ENCODE data around the gene USP30.

- TF ChIP-seq STAT1 (conservative IDR thresholded peaks at IDR 0.05): no peak
- TF ChIP-seq, protein P1, sequence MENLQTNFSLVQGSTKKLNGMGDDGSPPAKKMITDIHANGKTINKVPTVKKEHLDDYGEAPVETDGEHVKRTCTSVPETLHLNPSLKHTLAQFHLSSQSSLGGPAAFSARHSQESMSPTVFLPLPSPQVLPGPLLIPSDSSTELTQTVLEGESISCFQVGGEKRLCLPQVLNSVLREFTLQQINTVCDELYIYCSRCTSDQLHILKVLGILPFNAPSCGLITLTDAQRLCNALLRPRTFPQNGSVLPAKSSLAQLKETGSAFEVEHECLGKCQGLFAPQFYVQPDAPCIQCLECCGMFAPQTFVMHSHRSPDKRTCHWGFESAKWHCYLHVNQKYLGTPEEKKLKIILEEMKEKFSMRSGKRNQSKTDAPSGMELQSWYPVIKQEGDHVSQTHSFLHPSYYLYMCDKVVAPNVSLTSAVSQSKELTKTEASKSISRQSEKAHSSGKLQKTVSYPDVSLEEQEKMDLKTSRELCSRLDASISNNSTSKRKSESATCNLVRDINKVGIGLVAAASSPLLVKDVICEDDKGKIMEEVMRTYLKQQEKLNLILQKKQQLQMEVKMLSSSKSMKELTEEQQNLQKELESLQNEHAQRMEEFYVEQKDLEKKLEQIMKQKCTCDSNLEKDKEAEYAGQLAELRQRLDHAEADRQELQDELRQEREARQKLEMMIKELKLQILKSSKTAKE (IDR thresholded peaks at IDR 0.05; ENCODE audit: low read depth, poor library complexity, severe bottlenecking): no peak
- TF ChIP-seq JUND (IDR thresholded peaks at IDR 0.05; ENCODE audit: low read depth, low read length): no peak
- TF ChIP-seq, protein P2, sequence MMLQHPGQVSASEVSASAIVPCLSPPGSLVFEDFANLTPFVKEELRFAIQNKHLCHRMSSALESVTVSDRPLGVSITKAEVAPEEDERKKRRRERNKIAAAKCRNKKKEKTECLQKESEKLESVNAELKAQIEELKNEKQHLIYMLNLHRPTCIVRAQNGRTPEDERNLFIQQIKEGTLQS (IDR thresholded peaks at IDR 0.05; ENCODE audit: borderline replicate concordance, extremely low read depth, low read depth, low read length): no peak
- no peak for TF ChIP-seq RFX5 (IDR thresholded peaks at IDR 0.05; ENCODE audit: low read depth, low read length)
- TF ChIP-seq, protein P3, sequence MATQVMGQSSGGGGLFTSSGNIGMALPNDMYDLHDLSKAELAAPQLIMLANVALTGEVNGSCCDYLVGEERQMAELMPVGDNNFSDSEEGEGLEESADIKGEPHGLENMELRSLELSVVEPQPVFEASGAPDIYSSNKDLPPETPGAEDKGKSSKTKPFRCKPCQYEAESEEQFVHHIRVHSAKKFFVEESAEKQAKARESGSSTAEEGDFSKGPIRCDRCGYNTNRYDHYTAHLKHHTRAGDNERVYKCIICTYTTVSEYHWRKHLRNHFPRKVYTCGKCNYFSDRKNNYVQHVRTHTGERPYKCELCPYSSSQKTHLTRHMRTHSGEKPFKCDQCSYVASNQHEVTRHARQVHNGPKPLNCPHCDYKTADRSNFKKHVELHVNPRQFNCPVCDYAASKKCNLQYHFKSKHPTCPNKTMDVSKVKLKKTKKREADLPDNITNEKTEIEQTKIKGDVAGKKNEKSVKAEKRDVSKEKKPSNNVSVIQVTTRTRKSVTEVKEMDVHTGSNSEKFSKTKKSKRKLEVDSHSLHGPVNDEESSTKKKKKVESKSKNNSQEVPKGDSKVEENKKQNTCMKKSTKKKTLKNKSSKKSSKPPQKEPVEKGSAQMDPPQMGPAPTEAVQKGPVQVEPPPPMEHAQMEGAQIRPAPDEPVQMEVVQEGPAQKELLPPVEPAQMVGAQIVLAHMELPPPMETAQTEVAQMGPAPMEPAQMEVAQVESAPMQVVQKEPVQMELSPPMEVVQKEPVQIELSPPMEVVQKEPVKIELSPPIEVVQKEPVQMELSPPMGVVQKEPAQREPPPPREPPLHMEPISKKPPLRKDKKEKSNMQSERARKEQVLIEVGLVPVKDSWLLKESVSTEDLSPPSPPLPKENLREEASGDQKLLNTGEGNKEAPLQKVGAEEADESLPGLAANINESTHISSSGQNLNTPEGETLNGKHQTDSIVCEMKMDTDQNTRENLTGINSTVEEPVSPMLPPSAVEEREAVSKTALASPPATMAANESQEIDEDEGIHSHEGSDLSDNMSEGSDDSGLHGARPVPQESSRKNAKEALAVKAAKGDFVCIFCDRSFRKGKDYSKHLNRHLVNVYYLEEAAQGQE (IDR thresholded peaks at IDR 0.05; ENCODE audit: low read depth, low read length): no peak
These were observed 17.2 kb downstream of the USP30 start for GRCh38 chr12:109069307-109070271.

Data from GM12878 (cell line).